GM12878 (cell line): Measurements from ENCODE around the gene TCL1B. TPM values are rescaled to one million over a fixed set of nuclear protein-coding genes. Genes with fewer than 3 reads are reported as not detected.

Source experiments
- ATAC-seq: fragments of 200-7000 bp; cut with Tn5 transposase; 3 replicates; pipeline ENCODE4 v1.9.1; 2020; ENCODE audit warnings: mild to moderate bottlenecking, moderate library complexity
- BruUV-seq: library from RNA; stranded (reverse); fragments of 400-500 nt; replicated peaks from 2 replicates; lab custom pipeline; 2021; lab: Mats Ljungman, UMichigan
- CTCF ChIA-PET: fragments of 300-600 bp; sonication (Branson Sonifier 250); formaldehyde crosslinking; extraction: SDS; loops from one replicate; lab custom pipeline; 2021; ENCODE audit warnings: inconsistent platforms; lab: Yijun Ruan, JAX
- POLR2A ChIA-PET: fragments of 350-600 bp; formaldehyde crosslinking; extraction: SDS; loops from one replicate; lab custom pipeline; 2021; ENCODE audit warnings: inconsistent platforms; lab: Charles Lee
- RAD21 ChIA-PET: fragments of 300-600 bp; sonication (Branson Sonifier 250); formaldehyde crosslinking; loops from one replicate; lab custom pipeline; 2023; ENCODE audit warnings: antibody characterized with exemption; ENCODE audit not compliant: unreplicated experiment; lab: Charles Lee
- SMC1A ChIA-PET: fragments of 300-600 bp; sonication (Branson Sonifier 250); formaldehyde crosslinking; loops from one replicate; lab custom pipeline; 2023; ENCODE audit not compliant: unreplicated experiment, uncharacterized antibody; lab: Charles Lee
- DNase-seq: peaks from one replicate; pipeline ENCODE4 v3.0.0-alpha.2; 2011; ENCODE audit warnings: low read depth, low spot score
- FAIRE-seq: peaks from 3 replicates; lab custom pipeline; 2011; peaks lifted over from hg19 to GRCh38; lab: Jason Lieb, UNC
- H2AFZ ChIP-seq: 2 replicates; pipeline ENCODE4 v1.6.0; 2011; ENCODE audit warnings: low read depth, low read length, control low read depth; ENCODE audit not compliant: control insufficient read depth
- H3K27ac ChIP-seq: 2 replicates; pipeline ENCODE4 v1.5.1; 2011; ENCODE audit warnings: control low read depth; ENCODE audit not compliant: control insufficient read depth, insufficient read depth
- H3K27me3 ChIP-seq, 2 experiments: replicated peaks in 1 of 2; 2 replicates each; pipeline versions ENCODE4 v1.6.0 to v1.6.1; 2011; ENCODE audit warnings: low read length in 1 of 2; ENCODE audit not compliant: control insufficient read depth in 2 of 2, insufficient read depth in 2 of 2
- H3K36me3 ChIP-seq, 2 experiments: 2 replicates each; pipeline ENCODE4 v1.5.1; 2011; ENCODE audit warnings: low read length in 1 of 2; ENCODE audit not compliant: control insufficient read depth in 2 of 2, insufficient read depth in 2 of 2
- H3K4me1 ChIP-seq: 2 replicates; pipeline ENCODE4 v1.6.1; 2011; ENCODE audit warnings: mild to moderate bottlenecking, low read length, moderate library complexity, mixed read lengths; ENCODE audit not compliant: control insufficient read depth, insufficient read depth
- H3K4me2 ChIP-seq: 2 replicates; pipeline ENCODE4 v1.6.0; 2011; ENCODE audit warnings: control low read depth; ENCODE audit not compliant: control insufficient read depth, insufficient read depth
- H3K4me3 ChIP-seq: fragments of 200-600 bp; sonication (generic); 2 replicates; pipeline ENCODE4 v1.5.1; 2016
- H3K79me2 ChIP-seq: 2 replicates; pipeline ENCODE4 v1.6.0; 2011; ENCODE audit warnings: low read length; ENCODE audit not compliant: control insufficient read depth, insufficient read depth
- H3K9ac ChIP-seq: 2 replicates; pipeline ENCODE4 v1.8.0; 2011; ENCODE audit warnings: low read length, control low read depth, mixed read lengths; ENCODE audit not compliant: control insufficient read depth, insufficient read depth
- H3K9me3 ChIP-seq: replicated peaks from 3 replicates; pipeline ENCODE4 v1.5.1; 2011; ENCODE audit warnings: mild to moderate bottlenecking, low read length; ENCODE audit not compliant: control insufficient read depth, insufficient read depth
- H4K20me1 ChIP-seq: 2 replicates; pipeline ENCODE4 v1.6.0; 2011; ENCODE audit not compliant: control insufficient read depth, insufficient read depth
- CREM ChIP-seq: IDR thresholded peaks from 2 replicates; pipeline ENCODE4 v1.6.1; 2014; ENCODE audit warnings: antibody characterized with exemption, low read depth
- ESRRA ChIP-seq: IDR thresholded peaks from 2 replicates; pipeline ENCODE4 v1.6.1; 2012; ENCODE audit warnings: mild to moderate bottlenecking, low read length, improper control_type of control experiment
- FOXM1 ChIP-seq: IDR thresholded peaks from 2 replicates; pipeline ENCODE4 v1.6.1; 2012; ENCODE audit warnings: low read depth, mild to moderate bottlenecking, inconsistent platforms, low read length, moderate library complexity
- KAT2A ChIP-seq: conservative IDR thresholded peaks from 2 replicates; pipeline ENCODE4 v1.6.1; 2011; ENCODE audit warnings: low read depth, low read length; ENCODE audit not compliant: control insufficient read depth
- MTA2 ChIP-seq: fragments of 450-650 bp; IDR thresholded peaks from 2 replicates; pipeline ENCODE4 v1.6.1; 2016; ENCODE audit warnings: low read depth, mild to moderate bottlenecking, moderate library complexity
- NFIC ChIP-seq: IDR thresholded peaks from 2 replicates; pipeline ENCODE4 v1.6.1; 2012; ENCODE audit warnings: low read depth, mild to moderate bottlenecking, inconsistent platforms, low read length, moderate library complexity
- NR2F1 ChIP-seq: fragments of 450-650 bp; conservative IDR thresholded peaks from 2 replicates; pipeline ENCODE4 v1.6.1; 2017; ENCODE audit warnings: mild to moderate bottlenecking
- SREBF2 ChIP-seq: IDR thresholded peaks from 2 replicates; pipeline ENCODE4 v1.6.1; 2012; ENCODE audit warnings: mild to moderate bottlenecking, low read length
- STAT1 ChIP-seq: fragments of 450-650 bp; conservative IDR thresholded peaks from 2 replicates; pipeline ENCODE4 v1.6.1; 2014; ENCODE audit warnings: antibody characterized with exemption, mild to moderate bottlenecking
- SUZ12 ChIP-seq: fragments of 200-600 bp; sonication (generic); IDR thresholded peaks from one replicate; pipeline ENCODE4 v1.6.1; 2018; ENCODE audit warnings: antibody characterized with exemption, mild to moderate bottlenecking; ENCODE audit not compliant: unreplicated experiment
- WGBS: methylation state at CpG from one replicate; pipeline ENCODE4 v1.1.6; 2016; ENCODE audit warnings: low lambda C conversion rate; ENCODE audit not compliant: insufficient replicate concordance, insufficient coverage; ENCODE audit errors: missing lambda C conversion rate; 5-methylcytosine and 5-hydroxymethylcytosine counted together
- in situ Hi-C: fragments of 300-500 bp; cut with MboI; formaldehyde crosslinking; loops from 9 replicates; pipeline ENCODE4 v1.14.3; 2018; ENCODE audit warnings: mixed read lengths
- intact Hi-C: fragments of 100-400 bp; cut with micrococcal nuclease; formaldehyde crosslinking; loops from one replicate; pipeline ENCODE4 v1.14.2; 2022; ENCODE audit not compliant: unreplicated experiment
- polyA plus RNA-seq, 11 experiments: library from polyadenylated mRNA; depleted of rRNA in 4 of 11; unstranded in 6 of 11; stranded (reverse) in 5 of 11; fragments of >200 nt; fragmentation: Nextera tagmentation in 4 of 11; fragmentation: Illumina TruSeq in 1 of 11; extraction: Ambion mirVana in 4 of 11; extraction: Trizol in 1 of 11; gene quantifications; 1 replicate in 1 of 11; 2 replicates in 10 of 11; pipeline versions ENCODE4 v1.2.1 to v1.2.3, GENCODE V29; 2011 to 2016; ENCODE audit warnings: inconsistent platforms in 2 of 11, missing spikeins in 2 of 11, low read depth in 1 of 11
- total RNA-seq, 4 experiments: library from RNA; depleted of rRNA in 3 of 4; stranded (reverse); fragments of >200 nt in 3 of 4; fragmentation: Illumina TruSeq in 1 of 4; extraction: Trizol in 1 of 4; gene quantifications; 2 replicates each; pipeline versions ENCODE4 v1.2.1 to v1.2.3, GENCODE V29; 2013 to 2021
- TF ChIP-seq, protein P1 (sequence below): IDR thresholded peaks from 2 replicates; pipeline ENCODE4 v1.6.1; 2012; ENCODE audit warnings: low read depth, low read length, improper control_type of control experiment
- TF ChIP-seq, protein P2 (sequence below), 3 experiments: IDR thresholded peaks in 2 of 3; conservative IDR thresholded peaks in 1 of 3; 2 replicates each; pipeline ENCODE4 v1.5.1; 2011; ENCODE audit warnings: low read depth in 3 of 3, low read length in 3 of 3, mild to moderate bottlenecking in 3 of 3, control low read depth in 2 of 3, moderate library complexity in 2 of 3, inconsistent platforms in 1 of 3, mixed read lengths in 1 of 3; ENCODE audit not compliant: control insufficient read depth in 2 of 3, insufficient read depth in 1 of 3; ENCODE audit errors: extremely low read depth in 1 of 3

The TCL1B gene
- total and polyA plus RNA-seq, 10 of the 15 experiments (the other 5 are each of a cell fraction or from before 2014, with no cell fraction given), result 0.10 to 0.18 (median 0.13) TPM; not detected in 6

DNA sequence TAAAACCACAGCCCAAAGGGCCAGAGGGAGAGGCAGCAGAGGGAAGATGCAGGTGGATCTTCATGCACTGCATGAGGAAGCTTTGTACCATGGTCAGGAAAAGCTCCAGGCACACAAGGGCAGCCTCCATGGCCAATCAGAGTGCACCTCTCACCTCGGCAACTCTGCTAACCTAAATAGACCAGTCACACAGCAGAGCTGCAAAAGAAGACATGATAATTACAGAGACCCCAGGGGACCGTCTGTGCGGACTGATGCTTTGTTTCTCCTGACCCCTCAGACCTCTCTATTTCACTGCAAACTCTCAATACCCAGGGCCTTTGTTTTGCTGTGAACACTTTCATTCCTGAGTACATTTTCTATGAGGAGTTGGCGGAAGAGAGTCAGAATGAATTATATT is 10.7 kb upstream of the TCL1B start:
- Histone ChIP-seq H3K4me1 (peaks cover 8% of the 10 kb centered on the region), H3K9ac (no peak overlapping the region), H3K4me2 (no peak overlapping the region), H3K27me3 (no peaks in the 10 kb centered on the region), H3K9me3 (no peaks in the 10 kb centered on the region), H3K36me3 (no peaks in the 10 kb centered on the region), H3K4me3 (no peak overlapping the region), H3K79me2 (peaks cover 2% of the 10 kb centered on the region; the same call in 1 of the 2 replicates), H4K20me1 (no peaks in the 10 kb centered on the region), H3K27ac (no peak overlapping the region), H2AFZ (no peak overlapping the region)
- ChIA-PET SMC1A (interaction anchor here (0.8 to 2.4 kb wide), 3 partner anchors 8 to 37 kb away, joined by 3 to 11 read pairs (median 4); no protein-coding TSS in a partner anchor), POLR2A (no interaction called here), CTCF (interaction anchor here (1.4 to 2.2 kb wide), 3 partner anchors 9 to 109 kb away, joined by 4 to 12 read pairs (median 5); no protein-coding TSS in a partner anchor), RAD21 (interaction anchor here (1.2 to 1.5 kb wide), 2 partner anchors 113 to 114 kb away, joined by 3 to 4 read pairs; no protein-coding TSS in a partner anchor)
- no peak for ATAC-seq
- no TSS peak for BruUV-seq
- DNase-seq, result no peak
- intact Hi-C loops (no loop called here), in situ Hi-C loops (no loop called here)
- 22% methylated on average over 4 of the region's 4 CpGs for WGBS
- FAIRE-seq, result no peak
- TF ChIP-seq NR2F1 (peak; percentile 39; the same call in 1 of the 2 replicates), KAT2A (no peak), MTA2 (no peak)
- TF ChIP-seq, all 136 proteins: peak for 1

DNA sequence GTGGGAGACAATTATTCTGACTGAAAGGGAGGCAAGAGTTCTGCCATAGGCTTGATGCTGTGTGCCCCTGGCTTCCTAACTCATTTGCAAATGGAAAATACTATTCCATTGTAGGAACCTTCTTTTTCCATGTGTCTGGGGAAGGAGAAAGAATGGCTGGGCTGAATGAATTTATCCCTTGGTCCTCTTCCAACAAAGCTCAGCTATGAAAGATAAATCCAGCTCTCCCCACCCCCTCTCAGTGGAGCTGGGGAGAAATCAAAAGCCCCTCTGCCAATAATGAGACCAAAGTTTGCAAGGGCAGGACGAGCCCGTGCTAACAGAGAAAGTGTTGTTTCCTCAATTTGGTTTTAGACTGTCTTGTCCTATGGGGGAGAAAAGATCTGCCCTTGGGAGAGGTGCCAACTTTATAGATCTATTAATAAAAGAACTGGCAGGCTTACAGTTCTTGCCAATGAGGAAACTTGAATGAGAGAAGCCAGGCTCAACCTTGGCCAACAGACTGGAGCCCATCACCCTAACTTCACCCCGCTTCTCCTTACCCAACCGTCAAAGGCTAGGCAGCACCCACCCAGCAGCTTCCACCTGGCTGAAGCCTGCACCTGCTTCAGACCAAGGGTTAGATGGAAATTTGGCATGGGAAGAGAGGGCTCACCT is 8.9 kb upstream of the TCL1B start:
- ChIA-PET SMC1A (interaction anchor here (0.8 to 1.2 kb wide), 2 partner anchors 13 to 23 kb away, joined by 3 read pairs; no protein-coding TSS in a partner anchor), CTCF (interaction anchor here (0.7 to 8.8 kb wide), 3 partner anchors 10 to 113 kb away, joined by 4 to 217 read pairs (median 8); no protein-coding TSS in a partner anchor), RAD21 (no interaction called here)
- H3K27ac ChIP-seq, result no peak overlapping the region
- no peak overlapping the region for H3K9ac ChIP-seq
- no peaks in the 10 kb centered on the region for H3K36me3 ChIP-seq
- WGBS, result 35% methylated on average over 4 of the region's 4 CpGs
- no peaks in the 10 kb centered on the region for H4K20me1 ChIP-seq
- H3K79me2 ChIP-seq, result no peaks in the 10 kb centered on the region
- H3K4me3 ChIP-seq, result no peak overlapping the region
- peak; percentile 34; the same call in 2 of the 3 replicates for ATAC-seq
- no peak overlapping the region for H3K4me2 ChIP-seq
- in situ Hi-C loops, result no loop called here
- TF ChIP-seq CREM (no peak), STAT1 (no peak), SREBF2 (no peak), FOXM1 (no peak), SUZ12 (no peak), NFIC (no peak), ESRRA (no peak)
- TF ChIP-seq, protein P1, sequence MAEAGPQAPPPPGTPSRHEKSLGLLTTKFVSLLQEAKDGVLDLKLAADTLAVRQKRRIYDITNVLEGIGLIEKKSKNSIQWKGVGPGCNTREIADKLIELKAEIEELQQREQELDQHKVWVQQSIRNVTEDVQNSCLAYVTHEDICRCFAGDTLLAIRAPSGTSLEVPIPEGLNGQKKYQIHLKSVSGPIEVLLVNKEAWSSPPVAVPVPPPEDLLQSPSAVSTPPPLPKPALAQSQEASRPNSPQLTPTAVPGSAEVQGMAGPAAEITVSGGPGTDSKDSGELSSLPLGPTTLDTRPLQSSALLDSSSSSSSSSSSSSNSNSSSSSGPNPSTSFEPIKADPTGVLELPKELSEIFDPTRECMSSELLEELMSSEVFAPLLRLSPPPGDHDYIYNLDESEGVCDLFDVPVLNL, result no peak
- TF ChIP-seq, protein P2, sequence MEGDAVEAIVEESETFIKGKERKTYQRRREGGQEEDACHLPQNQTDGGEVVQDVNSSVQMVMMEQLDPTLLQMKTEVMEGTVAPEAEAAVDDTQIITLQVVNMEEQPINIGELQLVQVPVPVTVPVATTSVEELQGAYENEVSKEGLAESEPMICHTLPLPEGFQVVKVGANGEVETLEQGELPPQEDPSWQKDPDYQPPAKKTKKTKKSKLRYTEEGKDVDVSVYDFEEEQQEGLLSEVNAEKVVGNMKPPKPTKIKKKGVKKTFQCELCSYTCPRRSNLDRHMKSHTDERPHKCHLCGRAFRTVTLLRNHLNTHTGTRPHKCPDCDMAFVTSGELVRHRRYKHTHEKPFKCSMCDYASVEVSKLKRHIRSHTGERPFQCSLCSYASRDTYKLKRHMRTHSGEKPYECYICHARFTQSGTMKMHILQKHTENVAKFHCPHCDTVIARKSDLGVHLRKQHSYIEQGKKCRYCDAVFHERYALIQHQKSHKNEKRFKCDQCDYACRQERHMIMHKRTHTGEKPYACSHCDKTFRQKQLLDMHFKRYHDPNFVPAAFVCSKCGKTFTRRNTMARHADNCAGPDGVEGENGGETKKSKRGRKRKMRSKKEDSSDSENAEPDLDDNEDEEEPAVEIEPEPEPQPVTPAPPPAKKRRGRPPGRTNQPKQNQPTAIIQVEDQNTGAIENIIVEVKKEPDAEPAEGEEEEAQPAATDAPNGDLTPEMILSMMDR (IDR thresholded peaks at IDR 0.05 in 2 of 3, conservative IDR thresholded peaks at IDR 0.05 in 1 of 3; ENCODE audit: control insufficient read depth in 2 of 3, extremely low read depth in 1 of 3, insufficient read depth in 1 of 3, low read depth in 3 of 3, low read length in 3 of 3), result no peak
- TF ChIP-seq, all 136 proteins: peak for 0
- POLR2A ChIA-PET, result no interaction called here
- no peak for DNase-seq
- peaks cover 8% of the 10 kb centered on the region for H3K4me1 ChIP-seq
- BruUV-seq, result no TSS peak
- H3K27me3 ChIP-seq, result no peaks in the 10 kb centered on the region
- H3K9me3 ChIP-seq, result no peaks in the 10 kb centered on the region
- H2AFZ ChIP-seq, result no peak overlapping the region
- FAIRE-seq, result no peak
- intact Hi-C loops, result no loop called here
